ENCODE data around the gene TBPL2. TPM values are rescaled to one million over a fixed set of nuclear protein-coding genes. Genes with fewer than 3 reads are reported as not detected.

TBPL2 gene
- total RNA-seq, 1 donor from 2014 or later: not detected

DNA sequence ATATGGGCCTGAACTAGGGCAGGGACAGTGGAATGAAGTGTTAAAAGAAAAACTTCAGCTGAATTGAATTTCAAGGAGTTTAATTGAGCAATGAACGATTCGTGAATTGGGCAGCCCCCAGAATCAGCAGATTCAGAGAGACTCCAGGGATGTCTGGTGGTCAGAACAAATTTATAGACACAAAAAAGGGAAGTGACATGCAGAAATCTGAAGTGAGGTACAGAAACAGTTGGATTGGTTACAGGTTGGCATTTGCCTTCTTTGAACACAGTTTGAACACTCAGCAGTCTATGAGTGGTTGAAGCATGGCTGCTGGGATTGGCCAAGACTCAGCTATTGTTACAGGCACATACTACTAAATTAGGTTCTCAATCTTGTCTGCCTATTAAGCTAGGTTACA is 9.7 kb upstream of the TBPL2 start:
- Histone ChIP-seq H3K27me3 (ENCODE audit: low read depth) (no peaks in the 10 kb centered on the region), H3K9me3 (no peaks in the 10 kb centered on the region), H3K36me3 (no peaks in the 10 kb centered on the region), H3K4me1 (peaks cover 20% of the 10 kb centered on the region), H3K27ac (no peak overlapping the region), H3K4me3 (no peak overlapping the region)
- DNase-seq (no peak), ATAC-seq (no peak)
- intact Hi-C loops (cut with DNase I): no loop called here
- TF ChIP-seq, protein P1, sequence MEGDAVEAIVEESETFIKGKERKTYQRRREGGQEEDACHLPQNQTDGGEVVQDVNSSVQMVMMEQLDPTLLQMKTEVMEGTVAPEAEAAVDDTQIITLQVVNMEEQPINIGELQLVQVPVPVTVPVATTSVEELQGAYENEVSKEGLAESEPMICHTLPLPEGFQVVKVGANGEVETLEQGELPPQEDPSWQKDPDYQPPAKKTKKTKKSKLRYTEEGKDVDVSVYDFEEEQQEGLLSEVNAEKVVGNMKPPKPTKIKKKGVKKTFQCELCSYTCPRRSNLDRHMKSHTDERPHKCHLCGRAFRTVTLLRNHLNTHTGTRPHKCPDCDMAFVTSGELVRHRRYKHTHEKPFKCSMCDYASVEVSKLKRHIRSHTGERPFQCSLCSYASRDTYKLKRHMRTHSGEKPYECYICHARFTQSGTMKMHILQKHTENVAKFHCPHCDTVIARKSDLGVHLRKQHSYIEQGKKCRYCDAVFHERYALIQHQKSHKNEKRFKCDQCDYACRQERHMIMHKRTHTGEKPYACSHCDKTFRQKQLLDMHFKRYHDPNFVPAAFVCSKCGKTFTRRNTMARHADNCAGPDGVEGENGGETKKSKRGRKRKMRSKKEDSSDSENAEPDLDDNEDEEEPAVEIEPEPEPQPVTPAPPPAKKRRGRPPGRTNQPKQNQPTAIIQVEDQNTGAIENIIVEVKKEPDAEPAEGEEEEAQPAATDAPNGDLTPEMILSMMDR (IDR thresholded peaks at IDR 0.05): no peak

DNA sequence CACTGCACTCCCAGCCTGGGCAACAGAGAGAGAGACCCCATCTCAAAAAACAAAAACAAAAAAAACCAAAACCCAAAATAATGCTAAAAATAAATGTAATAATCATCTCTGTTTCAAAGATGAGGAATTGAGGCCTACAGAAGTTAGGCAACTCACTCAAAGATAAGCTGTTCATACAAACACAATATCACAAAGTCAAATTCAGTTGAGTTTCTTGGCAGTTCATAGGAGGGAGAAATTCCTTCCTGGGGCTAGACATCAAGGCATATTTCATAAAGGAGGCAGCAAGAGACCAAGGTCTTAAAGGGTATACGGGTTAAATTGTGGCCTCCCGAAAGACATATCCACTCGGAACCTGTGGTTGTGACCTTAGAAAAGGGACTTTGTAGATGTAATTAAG is 8.7 kb upstream of the TBPL2 start:
- DNase-seq: no peak
- no peak for ATAC-seq
- intact Hi-C loops (cut with DNase I): no loop called here
- Histone ChIP-seq H3K4me1 (peaks cover 10% of the 10 kb centered on the region), H3K27ac (no peak overlapping the region), H3K9me3 (no peaks in the 10 kb centered on the region), H3K27me3 (ENCODE audit: low read depth) (no peaks in the 10 kb centered on the region), H3K4me3 (no peak overlapping the region), H3K36me3 (no peaks in the 10 kb centered on the region)
- TF ChIP-seq, protein P1 (IDR thresholded peaks at IDR 0.05): no peak

DNA sequence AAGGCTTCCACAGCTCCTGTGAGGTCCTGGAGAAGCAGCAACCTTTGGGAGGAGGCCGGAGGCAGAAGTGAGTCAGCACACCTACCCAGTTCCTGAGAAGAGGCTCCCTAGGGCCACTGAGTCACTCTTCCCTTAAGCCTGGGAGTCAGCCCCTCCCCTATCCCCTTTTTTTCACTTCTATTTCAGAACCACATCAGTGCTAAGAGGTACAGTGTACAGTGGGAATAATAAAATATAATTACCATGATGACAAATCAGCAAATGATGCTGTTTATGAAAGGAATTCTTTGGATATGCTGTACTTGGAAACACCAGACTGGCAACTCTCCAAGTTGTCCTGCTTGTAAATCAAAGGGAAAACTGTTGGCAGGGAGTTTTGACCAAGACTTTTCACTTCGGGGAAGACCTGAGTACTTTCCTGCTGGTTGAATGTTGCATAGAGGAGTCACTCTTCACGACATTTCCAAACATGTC is 7.8 kb upstream of the TBPL2 start:
- no peak overlapping the region for H3K4me3 ChIP-seq
- H3K27me3 ChIP-seq (ENCODE audit: low read depth): no peaks in the 10 kb centered on the region
- H3K36me3 ChIP-seq: no peaks in the 10 kb centered on the region
- H3K27ac ChIP-seq: no peak overlapping the region
- DNase-seq (no peak), ATAC-seq (no peak)
- intact Hi-C loops (cut with DNase I): no loop called here
- TF ChIP-seq, protein P1 (IDR thresholded peaks at IDR 0.05): no peak
- no peaks in the 10 kb centered on the region for H3K9me3 ChIP-seq
- peaks cover 6% of the 10 kb centered on the region for H3K4me1 ChIP-seq

DNA sequence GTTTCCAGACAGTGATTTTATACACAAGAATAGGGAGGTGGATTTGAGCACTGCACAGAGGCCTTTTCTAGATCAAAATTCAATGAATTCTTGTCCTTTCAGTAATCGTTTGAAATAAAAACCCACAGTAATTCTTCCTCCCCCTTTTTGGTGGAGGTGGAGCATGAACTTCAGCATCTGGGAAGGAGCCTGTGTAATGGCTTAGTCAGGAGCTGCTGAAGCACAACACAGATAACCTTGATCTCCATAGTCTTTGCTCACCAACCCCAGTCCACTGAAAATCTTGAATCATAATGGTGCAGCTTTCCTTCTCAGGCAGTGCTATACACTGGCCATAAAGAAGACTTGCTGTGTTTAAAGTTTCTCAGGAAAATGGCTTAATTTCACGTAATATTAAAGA is 6.4 kb upstream of the TBPL2 start:
- TF ChIP-seq, protein P1 (IDR thresholded peaks at IDR 0.05): no peak
- Histone ChIP-seq H3K9me3 (no peaks in the 10 kb centered on the region), H3K4me1 (peaks cover 6% of the 10 kb centered on the region), H3K4me3 (no peak overlapping the region), H3K27ac (no peak overlapping the region), H3K27me3 (ENCODE audit: low read depth) (no peaks in the 10 kb centered on the region), H3K36me3 (no peaks in the 10 kb centered on the region)
- intact Hi-C loops (cut with DNase I): no loop called here
- ATAC-seq: no peak
- DNase-seq: no peak

DNA sequence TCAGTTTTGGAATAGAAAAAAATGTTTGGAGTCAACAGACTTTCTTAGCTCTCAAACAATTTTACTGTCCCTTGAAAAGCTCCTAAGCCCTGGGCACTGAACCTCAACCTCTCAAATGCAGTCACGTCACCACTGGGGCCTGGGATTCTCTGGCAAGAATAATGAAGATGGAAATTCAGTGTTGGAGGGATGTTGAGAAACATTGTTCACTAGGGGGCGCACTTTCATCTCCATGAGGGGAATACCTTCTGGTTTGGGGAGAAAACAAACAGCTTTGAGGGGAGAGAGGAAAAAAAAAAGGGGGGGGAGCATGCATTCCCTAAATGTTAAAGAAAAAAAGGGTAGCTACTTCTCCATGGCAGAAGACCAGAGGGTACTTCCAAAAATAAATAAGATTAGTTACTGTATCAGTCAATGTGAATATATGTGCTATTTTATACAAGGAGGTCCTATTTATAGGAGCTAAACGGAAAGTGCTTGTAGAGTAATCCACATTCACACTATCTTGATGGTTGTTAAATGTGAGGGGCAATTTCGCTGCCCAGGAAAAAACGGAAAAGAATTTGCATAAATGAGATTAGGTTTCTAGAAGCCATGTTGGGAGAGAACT is 5.8 kb upstream of the TBPL2 start:
- ATAC-seq (peak; percentile 70 to 77), DNase-seq (no peak)
- TF ChIP-seq, protein P1 (IDR thresholded peaks at IDR 0.05): peak; percentile 58
- Histone ChIP-seq H3K4me3 (no peak overlapping the region), H3K4me1 (peaks cover under 1% of the 10 kb centered on the region), H3K27me3 (ENCODE audit: low read depth) (no peaks in the 10 kb centered on the region), H3K9me3 (no peaks in the 10 kb centered on the region), H3K36me3 (no peaks in the 10 kb centered on the region), H3K27ac (no peak overlapping the region)
- intact Hi-C loops (cut with DNase I): no loop called here
